ENCODE data around the gene PFKFB2. TPM values are rescaled to one million over a fixed set of nuclear protein-coding genes. Genes with fewer than 3 reads are reported as not detected.

PFKFB2 gene
- total RNA-seq, 1 donor from 2014 or later = 63.2 TPM

DNA sequence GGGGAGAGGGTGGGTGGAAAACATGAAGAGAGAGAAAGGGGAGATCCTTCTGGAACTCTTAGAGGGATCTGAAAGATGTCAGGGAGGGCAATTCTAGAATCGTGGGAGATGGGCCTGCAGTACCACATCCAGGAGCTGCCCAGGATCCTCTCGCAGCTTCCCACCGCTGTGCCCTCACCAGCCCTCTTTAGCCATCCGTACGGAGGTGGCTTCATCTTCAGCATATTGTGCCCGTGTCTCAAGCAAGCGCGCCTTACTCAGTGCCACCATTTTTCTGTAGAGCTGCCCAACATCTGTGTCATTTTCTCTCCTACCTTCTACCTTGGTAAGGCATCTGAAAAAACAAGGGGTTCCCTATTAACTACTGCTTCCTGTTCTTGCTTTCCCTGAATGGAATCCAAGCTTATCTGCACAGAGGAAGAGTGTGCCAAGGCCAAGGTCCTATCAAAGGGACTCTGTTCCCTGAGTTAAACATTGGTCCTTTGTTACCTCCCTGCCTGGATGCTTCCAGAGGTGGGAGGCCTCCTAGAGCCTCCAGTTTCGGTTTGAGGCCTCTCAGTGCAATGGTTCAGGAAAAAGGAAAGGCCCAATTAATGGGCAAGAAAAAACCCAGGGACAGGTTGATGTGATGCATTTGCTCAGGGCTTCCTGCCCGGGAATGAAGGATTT, 43.8 kb upstream of the PFKFB2 start:
- FAIRE-seq (no peak), DNase-seq (ENCODE audit: low read depth) (no peak)
- Histone ChIP-seq H3K27me3 (ENCODE audit: control insufficient read depth, insufficient read depth, low read length) (no peaks in the 10 kb centered on the region), H3K4me3 (ENCODE audit: low read depth, low read length) (no peak overlapping the region), H3K36me3 (ENCODE audit: control insufficient read depth, insufficient read depth, low read length) (no peaks in the 10 kb centered on the region)
- TF ChIP-seq, protein P1, sequence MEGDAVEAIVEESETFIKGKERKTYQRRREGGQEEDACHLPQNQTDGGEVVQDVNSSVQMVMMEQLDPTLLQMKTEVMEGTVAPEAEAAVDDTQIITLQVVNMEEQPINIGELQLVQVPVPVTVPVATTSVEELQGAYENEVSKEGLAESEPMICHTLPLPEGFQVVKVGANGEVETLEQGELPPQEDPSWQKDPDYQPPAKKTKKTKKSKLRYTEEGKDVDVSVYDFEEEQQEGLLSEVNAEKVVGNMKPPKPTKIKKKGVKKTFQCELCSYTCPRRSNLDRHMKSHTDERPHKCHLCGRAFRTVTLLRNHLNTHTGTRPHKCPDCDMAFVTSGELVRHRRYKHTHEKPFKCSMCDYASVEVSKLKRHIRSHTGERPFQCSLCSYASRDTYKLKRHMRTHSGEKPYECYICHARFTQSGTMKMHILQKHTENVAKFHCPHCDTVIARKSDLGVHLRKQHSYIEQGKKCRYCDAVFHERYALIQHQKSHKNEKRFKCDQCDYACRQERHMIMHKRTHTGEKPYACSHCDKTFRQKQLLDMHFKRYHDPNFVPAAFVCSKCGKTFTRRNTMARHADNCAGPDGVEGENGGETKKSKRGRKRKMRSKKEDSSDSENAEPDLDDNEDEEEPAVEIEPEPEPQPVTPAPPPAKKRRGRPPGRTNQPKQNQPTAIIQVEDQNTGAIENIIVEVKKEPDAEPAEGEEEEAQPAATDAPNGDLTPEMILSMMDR (IDR thresholded peaks at IDR 0.05; ENCODE audit: insufficient read depth, low read length, severe bottlenecking) = no peak

DNA sequence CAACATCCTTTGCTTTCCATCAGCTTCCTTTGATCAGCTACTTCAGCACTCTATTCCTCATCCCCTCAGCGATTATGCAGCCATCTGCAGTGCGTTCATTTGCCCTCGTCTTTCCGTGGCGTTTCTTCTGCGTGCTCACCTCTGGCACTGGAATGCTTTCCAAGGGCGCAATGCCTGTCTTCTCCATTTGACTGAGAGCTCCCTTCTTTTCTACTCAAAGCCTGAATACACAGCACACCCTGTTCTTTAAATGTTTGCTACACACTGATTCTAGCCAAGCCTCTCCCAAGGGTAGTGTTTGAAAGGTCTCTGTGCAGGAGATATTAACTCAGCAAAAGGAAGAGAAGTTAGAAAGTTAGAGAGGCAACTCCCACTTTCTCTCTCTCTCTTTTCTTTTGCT, 43.1 kb upstream of the PFKFB2 start:
- Histone ChIP-seq H3K4me3 (ENCODE audit: low read depth, low read length) (no peak overlapping the region), H3K27me3 (ENCODE audit: control insufficient read depth, insufficient read depth, low read length) (no peaks in the 10 kb centered on the region), H3K36me3 (ENCODE audit: control insufficient read depth, insufficient read depth, low read length) (no peaks in the 10 kb centered on the region)
- no peak for DNase-seq (ENCODE audit: low read depth)
- FAIRE-seq = no peak
- TF ChIP-seq, protein P1 (IDR thresholded peaks at IDR 0.05; ENCODE audit: insufficient read depth, low read length, severe bottlenecking) = no peak

DNA sequence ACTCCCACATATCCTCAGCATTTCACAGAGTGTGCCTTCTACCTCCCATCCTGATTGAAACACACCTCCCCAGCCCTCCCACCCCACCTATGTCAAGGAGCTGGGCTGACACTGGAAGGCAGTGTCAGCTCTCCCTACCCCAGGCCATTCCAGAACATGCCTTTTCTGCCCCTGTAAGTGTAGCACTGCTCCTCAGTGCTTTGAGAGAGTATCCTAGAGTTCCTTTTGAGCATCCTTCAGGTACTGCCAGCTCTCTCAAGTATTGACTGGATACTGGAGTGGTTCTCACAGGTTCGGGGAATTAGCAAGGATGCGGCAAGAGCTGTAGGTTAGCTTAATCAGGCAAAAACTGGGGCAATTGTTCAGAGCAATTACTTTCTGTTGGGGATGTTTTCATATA, 42.3 kb upstream of the PFKFB2 start:
- TF ChIP-seq, protein P1 (IDR thresholded peaks at IDR 0.05; ENCODE audit: insufficient read depth, low read length, severe bottlenecking) = no peak
- DNase-seq (ENCODE audit: low read depth) (no peak), FAIRE-seq (no peak)
- Histone ChIP-seq H3K4me3 (ENCODE audit: low read depth, low read length) (no peak overlapping the region), H3K27me3 (ENCODE audit: control insufficient read depth, insufficient read depth, low read length) (no peaks in the 10 kb centered on the region), H3K36me3 (ENCODE audit: control insufficient read depth, insufficient read depth, low read length) (no peaks in the 10 kb centered on the region)

GRCh38 chr1:207013321-207014085, 39.6 kb upstream of the PFKFB2 start:
- FAIRE-seq = no peak
- no peaks in the 10 kb centered on the region for H3K27me3 ChIP-seq (ENCODE audit: control insufficient read depth, insufficient read depth, low read length)
- H3K36me3 ChIP-seq (ENCODE audit: control insufficient read depth, insufficient read depth, low read length) = no peaks in the 10 kb centered on the region
- DNase-seq (ENCODE audit: low read depth) = no peak
- TF ChIP-seq, protein P1 (IDR thresholded peaks at IDR 0.05; ENCODE audit: insufficient read depth, low read length, severe bottlenecking) = no peak
- H3K4me3 ChIP-seq (ENCODE audit: low read depth, low read length) = no peak overlapping the region

DNA sequence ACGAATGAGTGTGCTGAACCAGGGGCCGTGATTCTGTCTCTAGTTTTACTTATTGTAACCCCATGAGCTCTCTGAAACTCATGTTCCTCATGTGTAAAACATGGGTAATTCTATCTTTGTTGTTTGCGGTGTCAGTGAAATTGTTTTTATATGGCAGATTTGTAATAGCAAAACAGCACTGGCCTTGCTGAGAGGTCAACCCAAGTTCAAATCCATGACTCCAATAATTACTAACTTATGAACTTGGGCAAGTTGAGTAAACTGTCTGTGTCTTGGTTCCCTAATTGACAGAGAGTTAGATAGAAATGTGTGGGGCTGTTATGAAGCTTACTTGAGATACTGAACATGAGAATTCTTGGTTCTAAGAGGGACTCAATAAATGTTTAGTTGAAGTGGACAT, 38.3 kb upstream of the PFKFB2 start:
- no peak for FAIRE-seq
- DNase-seq (ENCODE audit: low read depth) = no peak
- TF ChIP-seq, protein P1 (IDR thresholded peaks at IDR 0.05; ENCODE audit: insufficient read depth, low read length, severe bottlenecking) = no peak
- Histone ChIP-seq H3K27me3 (ENCODE audit: control insufficient read depth, insufficient read depth, low read length) (no peaks in the 10 kb centered on the region), H3K4me3 (ENCODE audit: low read depth, low read length) (no peak overlapping the region), H3K36me3 (ENCODE audit: control insufficient read depth, insufficient read depth, low read length) (no peaks in the 10 kb centered on the region)

Measured in bronchial epithelial cell (primary cell).